ENCODE results near the gene DHX35.
A peak's percentile ranks its signal among the peaks of the same experiment; 100 is the strongest.

DHX35 gene

DNA sequence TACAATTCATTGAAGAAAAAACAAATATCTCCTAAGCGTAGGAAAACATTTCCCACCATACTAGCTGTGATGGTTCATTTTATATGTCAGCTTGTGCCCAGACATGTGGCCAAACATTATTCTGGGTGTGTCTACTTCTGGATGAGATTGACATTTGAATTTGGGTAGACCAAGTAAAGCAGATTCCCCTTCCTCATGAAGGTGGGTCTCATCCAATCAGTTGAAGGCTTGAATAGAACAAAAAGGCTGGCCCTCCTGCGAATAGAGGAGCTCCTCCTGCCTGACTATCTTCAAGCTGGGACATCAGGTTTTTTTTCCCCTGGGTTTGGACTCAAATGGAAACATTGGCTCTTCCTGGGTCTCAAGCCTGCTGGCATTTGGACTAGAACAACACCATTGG, 113.6 kb downstream of the DHX35 start:
- TF ChIP-seq ZFP30 (CRISPR knock-in tag; IDR thresholded peaks at IDR 0.05) (no peak), OSR1 (CRISPR knock-in tag; IDR thresholded peaks at IDR 0.05) (no peak)
- no peak for ATAC-seq

- ATAC-seq, result no peak
- no peak for TF ChIP-seq ZNF8 (CRISPR knock-in tag; IDR thresholded peaks at IDR 0.05)
- no peak for TF ChIP-seq ZFP3 (CRISPR knock-in tag; IDR thresholded peaks at IDR 0.05)
Observed at GRCh38 chr20:39076958-39077357, 114.8 kb downstream of the DHX35 start.

DNA sequence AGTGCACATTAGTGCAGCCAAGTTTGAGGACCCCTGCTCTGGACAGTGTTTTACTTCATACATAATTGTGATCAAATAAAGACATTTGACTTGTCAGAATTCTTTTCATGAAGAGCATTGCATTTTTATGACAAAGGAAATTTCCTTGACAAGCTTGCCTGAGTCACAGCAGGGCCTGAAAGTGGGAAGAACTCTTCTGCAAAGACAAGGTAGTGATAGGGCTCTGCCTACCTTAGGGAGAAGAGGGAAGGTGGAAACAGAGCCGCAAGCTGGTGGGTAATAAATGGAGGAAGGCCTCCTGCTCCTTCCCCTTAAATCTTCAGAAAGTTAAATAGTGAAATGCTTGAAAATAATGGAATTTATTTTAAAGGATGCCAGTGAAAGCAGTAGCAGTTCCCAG, 118.2 kb downstream of the DHX35 start:
- no peak for TF ChIP-seq CREB5 (CRISPR knock-in tag; IDR thresholded peaks at IDR 0.05; ENCODE audit: low read depth)
- TF ChIP-seq, protein P1, sequence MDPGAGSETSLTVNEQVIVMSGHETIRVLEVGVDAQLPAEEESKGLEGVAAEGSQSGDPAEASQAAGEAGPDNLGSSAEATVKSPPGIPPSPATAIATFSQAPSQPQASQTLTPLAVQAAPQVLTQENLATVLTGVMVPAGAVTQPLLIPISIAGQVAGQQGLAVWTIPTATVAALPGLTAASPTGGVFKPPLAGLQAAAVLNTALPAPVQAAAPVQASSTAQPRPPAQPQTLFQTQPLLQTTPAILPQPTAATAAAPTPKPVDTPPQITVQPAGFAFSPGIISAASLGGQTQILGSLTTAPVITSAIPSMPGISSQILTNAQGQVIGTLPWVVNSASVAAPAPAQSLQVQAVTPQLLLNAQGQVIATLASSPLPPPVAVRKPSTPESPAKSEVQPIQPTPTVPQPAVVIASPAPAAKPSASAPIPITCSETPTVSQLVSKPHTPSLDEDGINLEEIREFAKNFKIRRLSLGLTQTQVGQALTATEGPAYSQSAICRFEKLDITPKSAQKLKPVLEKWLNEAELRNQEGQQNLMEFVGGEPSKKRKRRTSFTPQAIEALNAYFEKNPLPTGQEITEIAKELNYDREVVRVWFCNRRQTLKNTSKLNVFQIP (CRISPR knock-in tag; IDR thresholded peaks at IDR 0.05; ENCODE audit: borderline replicate concordance, low read depth), result no peak
- no peak for TF ChIP-seq ESRRG (CRISPR knock-in tag; IDR thresholded peaks at IDR 0.05)
- TF ChIP-seq TOX (CRISPR knock-in tag; IDR thresholded peaks at IDR 0.05; ENCODE audit: borderline replicate concordance), result no peak
- no peak for TF ChIP-seq PPARA (CRISPR knock-in tag; IDR thresholded peaks at IDR 0.05; ENCODE audit: borderline replicate concordance)
- no peak for TF ChIP-seq ZNF8 (CRISPR knock-in tag; IDR thresholded peaks at IDR 0.05)
- TF ChIP-seq CSDC2 (CRISPR knock-in tag; IDR thresholded peaks at IDR 0.05), result no peak
- no peak for TF ChIP-seq OSR1 (CRISPR knock-in tag; IDR thresholded peaks at IDR 0.05)
- TF ChIP-seq ISL1 (CRISPR knock-in tag; IDR thresholded peaks at IDR 0.05), result no peak
- no peak for TF ChIP-seq GLIS3 (CRISPR knock-in tag; IDR thresholded peaks at IDR 0.05)
- no peak for TF ChIP-seq BACH2 (CRISPR knock-in tag; IDR thresholded peaks at IDR 0.05; ENCODE audit: borderline replicate concordance)
- TF ChIP-seq TSHZ2 (CRISPR knock-in tag; IDR thresholded peaks at IDR 0.05), result no peak
- ATAC-seq, result no peak

DNA sequence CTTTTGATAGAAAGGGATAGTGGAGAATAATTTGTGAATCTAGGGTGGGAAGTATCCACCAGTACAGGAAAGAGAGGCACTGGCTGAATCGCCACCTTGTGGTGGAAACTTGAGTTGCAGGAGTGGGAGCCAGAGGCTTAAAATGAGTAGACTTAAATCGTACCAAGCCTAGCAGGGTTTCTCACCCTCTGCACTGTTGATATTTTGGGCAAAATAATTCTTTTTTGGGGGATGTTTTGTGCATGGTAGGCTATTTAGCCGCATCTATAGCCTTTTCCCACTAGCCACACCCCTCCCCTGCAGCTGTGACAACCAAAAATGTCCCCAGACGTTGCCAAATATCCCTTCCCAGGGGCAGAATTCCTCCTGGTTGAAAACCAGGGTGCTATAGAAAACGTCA, 119.1 kb downstream of the DHX35 start:
- peak; percentile 96 for ATAC-seq
- TF ChIP-seq ZFP3 (CRISPR knock-in tag; IDR thresholded peaks at IDR 0.05) (no peak), ESRRG (CRISPR knock-in tag; IDR thresholded peaks at IDR 0.05) (no peak), CSDC2 (CRISPR knock-in tag; IDR thresholded peaks at IDR 0.05) (no peak)

- no peak for TF ChIP-seq CSDC2 (CRISPR knock-in tag; IDR thresholded peaks at IDR 0.05)
- TF ChIP-seq SNAI2 (CRISPR knock-in tag; IDR thresholded peaks at IDR 0.05), result no peak
- no peak for TF ChIP-seq TCF4 (CRISPR knock-in tag; IDR thresholded peaks at IDR 0.05; ENCODE audit: borderline replicate concordance)
- no peak for TF ChIP-seq GLIS3 (CRISPR knock-in tag; IDR thresholded peaks at IDR 0.05)
- TF ChIP-seq BACH2 (CRISPR knock-in tag; IDR thresholded peaks at IDR 0.05; ENCODE audit: borderline replicate concordance), result no peak
- no peak for TF ChIP-seq ZFP30 (CRISPR knock-in tag; IDR thresholded peaks at IDR 0.05)
- TF ChIP-seq TSHZ2 (CRISPR knock-in tag; IDR thresholded peaks at IDR 0.05), result no peak
- no peak for TF ChIP-seq CREB5 (CRISPR knock-in tag; IDR thresholded peaks at IDR 0.05; ENCODE audit: low read depth)
- no peak for TF ChIP-seq ZC3H10 (CRISPR knock-in tag; IDR thresholded peaks at IDR 0.05)
- TF ChIP-seq ARNTL (CRISPR knock-in tag; IDR thresholded peaks at IDR 0.05; ENCODE audit: borderline replicate concordance, low read depth), result no peak
- TF ChIP-seq RARB (CRISPR knock-in tag; IDR thresholded peaks at IDR 0.05), result no peak
- TF ChIP-seq ZFP3 (CRISPR knock-in tag; IDR thresholded peaks at IDR 0.05), result no peak
- TF ChIP-seq OSR1 (CRISPR knock-in tag; IDR thresholded peaks at IDR 0.05), result no peak
- no peak for TF ChIP-seq ZNF565 (CRISPR knock-in tag; conservative IDR thresholded peaks at IDR 0.05; ENCODE audit: low read depth)
- no peak for TF ChIP-seq PPARA (CRISPR knock-in tag; IDR thresholded peaks at IDR 0.05; ENCODE audit: borderline replicate concordance)
- no peak for ATAC-seq
Observed at GRCh38 chr20:39082622-39083398, 120.7 kb downstream of the DHX35 start.
